WTC11 (cell line): ENCODE results near the gene KRT8. TPM values are rescaled to one million over a fixed set of nuclear protein-coding genes. Genes with fewer than 3 reads are reported as not detected.

Source experiments
- AFF4 ChIP-seq: sonication (generic); formaldehyde crosslinking; IDR thresholded peaks from 2 replicates; pipeline ENCODE4 v1.8.1; 2023; ENCODE audit warnings: mild to moderate bottlenecking, missing genetic modification reagents, borderline replicate concordance
- ATF2 ChIP-seq: sonication (generic); formaldehyde crosslinking; IDR thresholded peaks from 2 replicates; pipeline ENCODE4 v1.8.1; 2022; ENCODE audit warnings: low read depth, missing genetic modification reagents, borderline replicate concordance
- ATF6 ChIP-seq: sonication (generic); formaldehyde crosslinking; IDR thresholded peaks from 2 replicates; pipeline ENCODE4 v1.8.1; 2023; ENCODE audit warnings: mild to moderate bottlenecking, missing genetic modification reagents
- CTCF ChIP-seq: fragments of 200-600 bp; IDR thresholded peaks from 2 replicates; pipeline ENCODE4 v1.8.0; 2022; ENCODE audit warnings: antibody characterized with exemption
- E2F1 ChIP-seq: sonication (generic); formaldehyde crosslinking; IDR thresholded peaks from 2 replicates; pipeline ENCODE4 v1.8.0; 2022; ENCODE audit warnings: mild to moderate bottlenecking, missing genetic modification reagents
- ELF4 ChIP-seq: sonication (generic); formaldehyde crosslinking; IDR thresholded peaks from 2 replicates; pipeline ENCODE4 v1.8.1; 2022; ENCODE audit warnings: low read depth, mild to moderate bottlenecking, moderate library complexity, missing genetic modification reagents
- HMGXB4 ChIP-seq: sonication (generic); formaldehyde crosslinking; IDR thresholded peaks from 2 replicates; pipeline ENCODE4 v1.8.1; 2023; ENCODE audit warnings: mild to moderate bottlenecking, moderate library complexity, missing genetic modification reagents
- MYBL2 ChIP-seq: sonication (generic); formaldehyde crosslinking; IDR thresholded peaks from 2 replicates; pipeline ENCODE4 v1.8.1; 2023; ENCODE audit warnings: mild to moderate bottlenecking, moderate library complexity, missing genetic modification reagents
- NFE2L1 ChIP-seq: sonication (generic); formaldehyde crosslinking; IDR thresholded peaks from 2 replicates; pipeline ENCODE4 v1.8.1; 2023; ENCODE audit warnings: missing genetic modification reagents
- PRRX2 ChIP-seq: fragments of 250-450 bp; sonication (Bioruptor Pico); IDR thresholded peaks from 2 replicates; pipeline ENCODE4 v1.8.0; 2021; ENCODE audit warnings: mild to moderate bottlenecking
- RELA ChIP-seq: sonication (generic); formaldehyde crosslinking; IDR thresholded peaks from 2 replicates; pipeline ENCODE4 v1.8.1; 2022; ENCODE audit warnings: missing genetic modification reagents, mild to moderate bottlenecking, borderline replicate concordance
- TEAD4 ChIP-seq: sonication (generic); formaldehyde crosslinking; IDR thresholded peaks from 2 replicates; pipeline ENCODE4 v1.8.0; 2022; ENCODE audit warnings: mild to moderate bottlenecking, missing genetic modification reagents
- ZNF121 ChIP-seq: sonication (generic); formaldehyde crosslinking; IDR thresholded peaks from 2 replicates; pipeline ENCODE4 v1.8.0; 2023; ENCODE audit warnings: missing genetic modification reagents
- ZNF138 ChIP-seq: sonication (generic); formaldehyde crosslinking; conservative IDR thresholded peaks from 2 replicates; pipeline ENCODE4 v1.8.1; 2022; ENCODE audit warnings: mild to moderate bottlenecking, moderate library complexity, missing genetic modification reagents
- ZNF219 ChIP-seq: sonication (generic); formaldehyde crosslinking; IDR thresholded peaks from 2 replicates; pipeline ENCODE4 v1.8.0; 2023; ENCODE audit warnings: missing genetic modification reagents, mild to moderate bottlenecking, borderline replicate concordance
- ZNF263 ChIP-seq: sonication (generic); formaldehyde crosslinking; IDR thresholded peaks from 2 replicates; pipeline ENCODE4 v1.8.1; 2022; ENCODE audit warnings: low read depth, mild to moderate bottlenecking, moderate library complexity, missing genetic modification reagents
- ZNF425 ChIP-seq: fragments of 250-450 bp; sonication (Bioruptor Pico); conservative IDR thresholded peaks from 2 replicates; pipeline ENCODE4 v1.9.0; 2021; ENCODE audit warnings: mild to moderate bottlenecking
- ZNF532 ChIP-seq: fragments of 250-450 bp; sonication (Bioruptor Pico); IDR thresholded peaks from 2 replicates; pipeline ENCODE4 v1.9.0; 2021; ENCODE audit warnings: mild to moderate bottlenecking, borderline replicate concordance
- total RNA-seq: library from RNA; stranded (reverse); gene quantifications from 3 replicates; pipeline ENCODE4 v1.2.3, GENCODE V29; 2021

Gene KRT8
- total RNA-seq, 1 experiment from 2014 or later, result 477 TPM

GRCh38 chr12:52879394-52880351 lies 25.2 kb downstream of the KRT8 start (continued):
- no peak for TF ChIP-seq ATF2
- TF ChIP-seq ZNF263 (CRISPR knock-in tag), result no peak
- TF ChIP-seq ZNF425 (CRISPR knock-in tag), result no peak
- TF ChIP-seq TEAD4, result no peak
- no peak for TF ChIP-seq MYBL2 (CRISPR knock-in tag)
- TF ChIP-seq ELF4 (CRISPR knock-in tag), result no peak
- TF ChIP-seq ZNF219 (CRISPR knock-in tag), result no peak
- TF ChIP-seq ATF6 (CRISPR knock-in tag), result no peak
- no peak for TF ChIP-seq RELA (CRISPR knock-in tag)
- TF ChIP-seq PRRX2 (CRISPR knock-in tag), result no peak
- TF ChIP-seq HMGXB4, result peak; percentile 89
- TF ChIP-seq ZNF121 (CRISPR knock-in tag), result peak; percentile 38; the same call in 1 of the 2 replicates
- TF ChIP-seq ZNF138 (CRISPR knock-in tag), result no peak
- no peak for TF ChIP-seq ZNF532 (CRISPR knock-in tag)
- TF ChIP-seq NFE2L1, result no peak; the same call in 1 of the 2 replicates
- TF ChIP-seq CTCF, result peak; percentile 86
- no peak for TF ChIP-seq E2F1 (CRISPR knock-in tag)
- no peak for TF ChIP-seq AFF4 (CRISPR knock-in tag)
